Activated naive CD8-positive, alpha-beta T cell (primary cell): ENCODE measurements around the gene ACOT8.
"Not testable (repeated sequence)": the region's sequence is repeated elsewhere in the genome, so short reads cannot be mapped to it uniquely, and the experiment has no call there.

Experiments
- H3K27ac Mint-ChIP-seq: one replicate; pipeline ENCODE4 v1.8.0; 2021; ENCODE audit warnings: mixed read lengths
- H3K27me3 Mint-ChIP-seq: one replicate; pipeline ENCODE4 v1.8.0; 2021; ENCODE audit warnings: mixed read lengths
- H3K36me3 Mint-ChIP-seq: one replicate; pipeline ENCODE4 v1.8.0; 2021; ENCODE audit warnings: mixed read lengths
- H3K4me1 Mint-ChIP-seq: one replicate; pipeline ENCODE4 v1.8.0; 2021; ENCODE audit warnings: low read depth, mixed read lengths
- H3K4me3 Mint-ChIP-seq: one replicate; pipeline ENCODE4 v1.8.0; 2021; ENCODE audit warnings: mild to moderate bottlenecking, mixed read lengths
- H3K9me3 Mint-ChIP-seq: one replicate; pipeline ENCODE4 v1.8.0; 2021; ENCODE audit warnings: low read depth, mixed read lengths

The ACOT8 gene

GRCh38 chr20:45892049-45892825 lies 35.0 kb upstream of the ACOT8 start:
- peaks cover 38% of the 10 kb centered on the region for H3K4me1 Mint-ChIP-seq
- H3K36me3 Mint-ChIP-seq = no peaks in the 10 kb centered on the region
- H3K4me3 Mint-ChIP-seq = peak overlapping the region; percentile 91
- H3K27me3 Mint-ChIP-seq = no peaks in the 10 kb centered on the region
- H3K27ac Mint-ChIP-seq = peak overlapping the region; percentile 79
- no peaks in the 10 kb centered on the region for H3K9me3 Mint-ChIP-seq

- Mint-ChIP-seq H3K9me3 (no peaks in the 10 kb centered on the region), H3K27me3 (no peaks in the 10 kb centered on the region), H3K4me1 (peaks cover 38% of the 10 kb centered on the region), H3K4me3 (peak within 1 kb of the TSS; percentile 91), H3K36me3 (no peaks in the 10 kb centered on the region), H3K27ac (peak within 1 kb of the TSS; percentile 90)
These were observed 34.1 kb upstream of the ACOT8 start, which contains the start of the genes CTSA and NEURL2 for GRCh38 chr20:45890985-45891983. TSS of gene CTSA (plus strand) at chr20:45891335. CDS start at chr20:45891569, 234 bp downstream. TSS of gene NEURL2 (minus strand) at chr20:45891208. CDS start at chr20:45890991, 217 bp downstream.

- H3K27ac Mint-ChIP-seq = peak overlapping the region; percentile 90
- H3K4me3 Mint-ChIP-seq = peak overlapping the region; percentile 91
- no peaks in the 10 kb centered on the region for H3K27me3 Mint-ChIP-seq
- no peaks in the 10 kb centered on the region for H3K9me3 Mint-ChIP-seq
- peaks cover 44% of the 10 kb centered on the region for H3K4me1 Mint-ChIP-seq
- H3K36me3 Mint-ChIP-seq = no peaks in the 10 kb centered on the region
These were observed 33.1 kb upstream of the ACOT8 start for GRCh38 chr20:45890077-45890984.

- H3K4me1 Mint-ChIP-seq = peaks cover 48% of the 10 kb centered on the region
- no peaks in the 10 kb centered on the region for H3K9me3 Mint-ChIP-seq
- H3K4me3 Mint-ChIP-seq = no peak overlapping the region
- no peak overlapping the region for H3K27ac Mint-ChIP-seq
- peaks cover 2% of the 10 kb centered on the region for H3K36me3 Mint-ChIP-seq
- no peaks in the 10 kb centered on the region for H3K27me3 Mint-ChIP-seq
These were observed 31.5 kb upstream of the ACOT8 start for GRCh38 chr20:45888681-45889080.

GRCh38 chr20:45887346-45887715 lies 30.1 kb upstream of the ACOT8 start, which contains the start of gene SPATA25:
TSS of gene SPATA25 (minus strand) at chr20:45887622. CDS start at chr20:45887590, 32 bp downstream.
- Mint-ChIP-seq H3K27ac (peak within 1 kb of the TSS; percentile 81), H3K4me1 (peaks cover 48% of the 10 kb centered on the region), H3K36me3 (peaks cover 2% of the 10 kb centered on the region), H3K4me3 (no peak within 1 kb of the TSS), H3K27me3 (no peaks in the 10 kb centered on the region), H3K9me3 (no peaks in the 10 kb centered on the region)

- Mint-ChIP-seq H3K27me3 (no peaks in the 10 kb centered on the region), H3K9me3 (no peaks in the 10 kb centered on the region), H3K36me3 (peaks cover 2% of the 10 kb centered on the region), H3K4me3 (no peak overlapping the region), H3K27ac (peak overlapping the region; percentile 66), H3K4me1 (peaks cover 47% of the 10 kb centered on the region)
These were observed 29.6 kb upstream of the ACOT8 start for GRCh38 chr20:45886590-45887345.

GRCh38 chr20:45883100-45883469 lies 25.9 kb upstream of the ACOT8 start:
- Mint-ChIP-seq H3K36me3 (peaks cover 5% of the 10 kb centered on the region), H3K4me1 (peaks cover 44% of the 10 kb centered on the region), H3K27me3 (no peaks in the 10 kb centered on the region), H3K4me3 (peak overlapping the region; percentile 85), H3K9me3 (no peaks in the 10 kb centered on the region), H3K27ac (peak overlapping the region; percentile 75)

GRCh38 chr20:45882469-45883099 lies 25.4 kb upstream of the ACOT8 start:
- Mint-ChIP-seq H3K4me1 (peaks cover 42% of the 10 kb centered on the region), H3K4me3 (peak overlapping the region; percentile 85), H3K36me3 (peaks cover 5% of the 10 kb centered on the region), H3K27ac (peak overlapping the region; percentile 75), H3K9me3 (no peaks in the 10 kb centered on the region), H3K27me3 (no peaks in the 10 kb centered on the region)

GRCh38 chr20:45880988-45881788 lies 24.0 kb upstream of the ACOT8 start, which contains the start of gene ZSWIM1:
TSS of gene ZSWIM1 (plus strand) at chr20:45881227. CDS start at chr20:45882593, 1,366 bp downstream.
- H3K27ac Mint-ChIP-seq = peak within 1 kb of the TSS; percentile 95
- H3K36me3 Mint-ChIP-seq = peaks cover 5% of the 10 kb centered on the region
- H3K4me1 Mint-ChIP-seq = peaks cover 38% of the 10 kb centered on the region
- peak within 1 kb of the TSS; percentile 95 for H3K4me3 Mint-ChIP-seq
- H3K27me3 Mint-ChIP-seq = no peaks in the 10 kb centered on the region
- no peaks in the 10 kb centered on the region for H3K9me3 Mint-ChIP-seq

- H3K4me3 Mint-ChIP-seq = no peak overlapping the region
- peaks cover 22% of the 10 kb centered on the region for H3K4me1 Mint-ChIP-seq
- no peak overlapping the region for H3K27ac Mint-ChIP-seq
These were observed 21.0 kb upstream of the ACOT8 start for GRCh38 chr20:45878076-45878761.

GRCh38 chr20:45874576-45874975 lies 17.4 kb upstream of the ACOT8 start:
- no peaks in the 10 kb centered on the region for H3K4me1 Mint-ChIP-seq
- peaks cover 8% of the 10 kb centered on the region for H3K36me3 Mint-ChIP-seq
- H3K27ac Mint-ChIP-seq = no peak overlapping the region
- no peak overlapping the region for H3K4me3 Mint-ChIP-seq
- H3K27me3 Mint-ChIP-seq = no peaks in the 10 kb centered on the region
- no peaks in the 10 kb centered on the region for H3K9me3 Mint-ChIP-seq

More at GRCh38 chr20:45878076-45878761, 21.0 kb upstream of the ACOT8 start:
- Mint-ChIP-seq H3K36me3 (peaks cover 5% of the 10 kb centered on the region), H3K9me3 (no peaks in the 10 kb centered on the region), H3K27me3 (no peaks in the 10 kb centered on the region)

GRCh38 chr20:45874104-45874481 lies 16.9 kb upstream of the ACOT8 start:
- H3K36me3 Mint-ChIP-seq, H3K4me3 Mint-ChIP-seq, H3K9me3 Mint-ChIP-seq, H3K27me3 Mint-ChIP-seq, H3K4me1 Mint-ChIP-seq, H3K27ac Mint-ChIP-seq: not testable (repeated sequence)
